ENCODE measurements around the gene CDK14.

Gene CDK14

GRCh38 chr7:91043924-91044645 lies 448.0 kb downstream of the CDK14 start:
- no peak for DNase-seq (ENCODE audit: low spot score)
- no peak for FAIRE-seq

DNA sequence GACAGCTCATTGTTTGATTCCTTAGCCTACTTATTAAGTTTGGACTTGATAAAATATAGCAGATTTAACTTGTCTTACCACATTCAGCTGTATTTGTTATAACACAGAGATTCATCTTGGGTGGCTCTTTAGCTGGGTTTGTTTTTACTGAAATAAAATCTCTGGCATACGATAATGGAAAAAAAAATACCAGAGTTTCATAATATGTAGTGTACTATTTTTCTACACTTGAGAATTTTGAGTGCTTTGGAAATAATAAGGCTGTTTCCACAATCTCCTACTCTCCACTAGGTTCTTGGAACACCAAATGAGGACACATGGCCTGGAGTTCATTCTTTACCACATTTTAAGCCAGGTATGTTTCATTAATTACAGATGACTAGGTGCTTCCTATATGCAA lies 449.5 kb downstream of the CDK14 start:
- no peak for DNase-seq (ENCODE audit: low spot score)
- FAIRE-seq = no peak

DNA sequence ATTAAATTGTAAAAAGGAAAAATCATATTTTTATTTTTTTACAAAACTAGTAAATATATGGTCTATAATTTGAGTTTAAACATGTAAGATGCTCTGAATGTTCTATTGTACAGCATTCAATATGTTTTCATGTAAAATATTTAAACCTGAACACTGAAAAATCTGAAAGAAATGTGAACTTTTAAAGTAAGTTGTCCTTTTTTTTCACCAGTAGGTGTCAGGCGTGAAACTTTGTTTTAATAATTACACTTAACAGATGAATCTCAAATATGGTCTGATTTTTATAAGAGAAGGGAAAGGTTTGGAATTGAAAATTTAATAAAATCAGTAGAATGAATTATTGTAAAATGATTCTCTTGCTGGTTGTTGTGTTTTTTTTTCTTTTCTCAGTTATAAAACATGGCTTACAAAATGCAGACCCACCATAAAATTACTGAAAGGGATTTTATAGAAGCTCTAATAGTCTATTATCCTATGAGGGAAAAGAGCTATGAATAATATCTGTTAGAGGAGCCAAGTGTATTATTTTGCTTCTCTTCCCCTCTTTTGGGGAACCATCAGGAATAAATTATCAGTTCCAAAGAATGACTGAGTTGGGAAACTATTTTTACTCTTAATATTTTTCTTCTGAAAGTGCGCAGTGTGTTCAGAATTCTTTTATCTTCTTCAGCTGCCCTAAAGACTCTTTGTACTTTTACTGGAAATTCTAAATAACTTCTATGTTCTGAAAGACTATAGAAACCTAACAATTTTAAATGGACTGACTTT lies 450.4 kb downstream of the CDK14 start:
- FAIRE-seq (no peak), DNase-seq (ENCODE audit: low spot score) (no peak)

DNA sequence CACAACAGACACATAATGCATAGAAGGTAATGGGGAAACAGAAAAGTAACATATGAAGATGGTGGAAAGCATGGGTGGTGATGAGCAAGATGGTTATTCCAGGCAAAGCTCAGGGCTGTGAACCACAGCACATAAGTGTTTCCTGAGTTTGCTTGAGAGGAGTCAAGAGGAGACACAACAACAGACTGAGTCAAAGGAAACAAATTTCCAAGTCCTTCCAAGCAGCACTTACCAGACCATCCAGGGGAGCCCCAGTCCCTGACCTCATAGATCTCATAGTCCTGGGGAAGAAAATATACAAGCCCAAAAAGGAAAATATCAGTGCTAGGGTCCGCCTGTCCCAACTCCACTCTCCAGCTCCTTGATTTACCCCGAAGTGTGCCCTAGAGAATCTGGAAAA lies 451.5 kb downstream of the CDK14 start:
- DNase-seq (ENCODE audit: low spot score) = no peak
- peak; percentile 70 for FAIRE-seq

- FAIRE-seq (no peak), DNase-seq (ENCODE audit: low spot score) (no peak)
These were observed 454.6 kb downstream of the CDK14 start for GRCh38 chr7:91050677-91051076.

GRCh38 chr7:91051966-91052365 lies 455.8 kb downstream of the CDK14 start:
- DNase-seq (ENCODE audit: low spot score) (no peak), FAIRE-seq (no peak)

- no peak for FAIRE-seq
- DNase-seq (ENCODE audit: low spot score) = no peak
These were observed 458.3 kb downstream of the CDK14 start for GRCh38 chr7:91054374-91054773.

DNA sequence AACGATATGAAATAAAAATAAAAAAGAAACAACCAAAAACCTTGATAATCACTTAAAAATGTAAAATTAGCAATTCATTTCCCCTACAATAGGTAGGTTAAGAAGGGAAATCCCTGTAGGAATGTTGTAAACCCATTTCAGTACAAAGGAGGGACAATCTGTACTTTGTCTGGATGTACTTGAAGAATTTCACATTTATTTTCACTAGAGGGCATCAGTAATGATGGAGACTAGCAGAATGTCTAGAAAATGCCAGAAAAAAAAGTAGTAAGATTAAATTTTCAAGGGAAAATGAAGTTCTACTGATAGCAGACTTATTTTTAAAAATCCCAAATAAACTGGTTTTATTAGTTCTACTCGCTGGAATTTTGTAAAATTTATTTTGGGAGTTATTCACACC lies 459.1 kb downstream of the CDK14 start:
- FAIRE-seq (no peak), DNase-seq (ENCODE audit: low spot score) (no peak)

GRCh38 chr7:91062713-91063112 lies 466.6 kb downstream of the CDK14 start:
- DNase-seq (ENCODE audit: low spot score) (no peak), FAIRE-seq (no peak)

GRCh38 chr7:91064052-91064451 lies 467.9 kb downstream of the CDK14 start:
- FAIRE-seq (peak; percentile 20), DNase-seq (ENCODE audit: low spot score) (no peak)

GRCh38 chr7:91064938-91065337 lies 468.8 kb downstream of the CDK14 start:
- no peak for DNase-seq (ENCODE audit: low spot score)
- no peak for FAIRE-seq

DNA sequence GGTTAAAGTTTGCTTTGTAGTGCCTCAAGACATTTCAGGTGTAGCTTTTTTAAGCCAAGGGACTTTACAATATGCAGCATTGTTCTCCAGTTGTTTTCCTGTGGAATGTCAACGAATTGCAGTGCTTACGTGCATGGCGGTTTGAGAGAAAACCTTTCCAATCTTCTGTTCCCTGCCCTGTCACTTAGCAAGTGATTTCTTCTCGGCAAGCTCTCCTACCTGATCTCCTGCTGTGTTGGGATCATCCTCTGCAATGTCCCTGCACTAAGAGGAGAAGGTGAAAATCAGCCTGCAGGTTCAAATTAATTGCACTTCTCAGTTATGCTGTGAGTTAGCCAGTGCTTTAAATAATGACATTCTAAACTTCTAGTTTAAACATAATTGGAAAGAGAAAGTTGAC lies 470.5 kb downstream of the CDK14 start:
- DNase-seq (ENCODE audit: low spot score) (no peak), FAIRE-seq (no peak)

DNA sequence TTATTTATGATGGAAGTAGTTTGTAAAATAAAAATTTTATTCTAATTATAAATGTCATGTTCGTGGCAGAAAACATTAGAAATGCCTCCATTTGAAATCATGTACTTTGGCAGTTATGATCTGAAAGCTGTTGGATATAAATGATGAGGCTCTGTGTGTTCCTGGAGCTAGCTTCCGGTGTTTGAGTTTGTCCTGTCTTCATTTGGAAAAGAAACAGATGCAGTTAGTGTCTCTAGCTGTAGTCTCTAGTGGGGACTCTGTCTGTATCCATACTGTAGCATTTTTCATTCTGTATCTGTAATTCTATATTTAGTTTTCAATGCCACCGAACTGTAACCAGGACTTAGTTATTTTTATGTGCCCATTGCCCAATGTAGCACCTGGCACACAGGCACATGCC lies 471.1 kb downstream of the CDK14 start:
- FAIRE-seq = no peak
- no peak for DNase-seq (ENCODE audit: low spot score)

- FAIRE-seq (no peak), DNase-seq (ENCODE audit: low spot score) (peak; percentile 23)
These were observed 472.1 kb downstream of the CDK14 start for GRCh38 chr7:91068136-91068795.

DNA sequence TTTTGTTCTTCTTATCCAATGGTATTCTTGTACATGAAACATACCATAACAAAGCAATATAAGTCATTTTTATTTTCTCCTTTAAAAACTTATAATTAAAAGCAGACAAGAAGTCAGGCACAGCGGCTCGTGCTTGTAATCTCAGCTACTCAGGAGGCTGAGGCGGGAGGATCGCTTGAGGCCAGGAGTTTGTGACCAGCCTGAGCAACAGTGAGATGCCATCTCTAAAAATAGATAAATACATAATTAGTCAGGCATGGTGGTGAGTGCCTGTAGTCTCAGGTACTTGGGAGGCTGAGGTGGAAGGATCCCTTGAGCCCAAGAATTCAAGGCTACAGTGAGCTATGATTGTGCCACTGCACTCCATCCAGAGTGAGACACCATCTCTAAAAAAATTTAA lies 473.0 kb downstream of the CDK14 start:
- DNase-seq (ENCODE audit: low spot score) (no peak), FAIRE-seq (no peak)

DNA sequence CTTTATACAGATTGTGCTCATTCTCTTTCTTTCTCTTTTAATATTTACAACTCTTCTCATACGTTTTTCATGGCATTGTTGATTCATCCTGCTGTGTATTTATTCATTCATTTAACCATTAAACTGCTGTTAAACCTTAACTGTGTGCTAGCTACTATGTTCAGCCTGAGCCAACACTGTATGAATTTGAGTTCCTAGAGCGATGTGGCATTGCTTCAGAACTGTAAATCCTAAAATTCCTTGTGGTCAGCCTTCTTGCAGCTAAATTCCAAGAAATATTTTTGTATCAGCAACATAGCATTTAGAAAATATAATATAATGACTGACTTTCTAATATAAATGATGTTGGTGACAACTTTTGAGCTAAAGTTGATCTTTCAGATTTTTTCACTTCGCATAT lies 483.4 kb downstream of the CDK14 start:
- no peak for FAIRE-seq
- no peak for DNase-seq (ENCODE audit: low spot score)

DNA sequence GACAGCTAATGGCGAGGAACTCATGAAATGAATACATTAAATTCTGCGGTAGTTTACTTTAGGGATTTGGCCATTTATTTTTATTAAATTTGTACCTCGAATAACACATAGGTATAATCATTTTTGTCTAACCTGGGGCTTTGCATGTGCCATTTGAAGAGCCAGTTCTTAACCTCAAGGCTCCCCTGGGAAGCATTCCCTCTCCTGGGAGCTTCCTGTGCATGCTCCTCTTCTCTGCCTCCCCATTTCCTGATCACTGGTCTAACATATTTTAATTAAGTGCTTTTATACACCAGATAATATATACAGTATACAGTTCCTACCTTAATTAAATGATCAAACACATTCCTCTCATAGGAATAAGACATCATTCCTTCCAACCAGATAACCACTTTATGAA lies 484.2 kb downstream of the CDK14 start:
- DNase-seq (ENCODE audit: low spot score) (no peak), FAIRE-seq (no peak)

DNA sequence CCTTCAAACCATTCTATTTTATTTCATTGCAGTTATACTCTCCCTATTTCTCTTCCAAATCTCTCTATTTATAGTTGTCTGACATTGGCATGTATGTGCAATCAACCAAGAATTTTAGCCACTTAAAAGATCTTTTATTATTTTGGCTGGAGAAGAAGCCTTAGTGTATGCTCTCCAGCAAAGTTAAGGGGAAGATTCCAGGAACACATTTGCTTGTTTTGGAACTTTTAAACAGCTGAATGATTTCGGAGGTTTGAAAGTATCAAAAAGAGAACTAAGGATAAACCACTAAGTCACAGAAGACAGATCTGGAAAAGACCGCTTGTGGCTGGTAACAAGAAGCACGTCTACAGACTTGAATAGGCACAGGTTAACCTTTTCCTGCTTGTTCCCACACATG lies 485.9 kb downstream of the CDK14 start:
- DNase-seq (ENCODE audit: low spot score) (no peak), FAIRE-seq (no peak)

DNA sequence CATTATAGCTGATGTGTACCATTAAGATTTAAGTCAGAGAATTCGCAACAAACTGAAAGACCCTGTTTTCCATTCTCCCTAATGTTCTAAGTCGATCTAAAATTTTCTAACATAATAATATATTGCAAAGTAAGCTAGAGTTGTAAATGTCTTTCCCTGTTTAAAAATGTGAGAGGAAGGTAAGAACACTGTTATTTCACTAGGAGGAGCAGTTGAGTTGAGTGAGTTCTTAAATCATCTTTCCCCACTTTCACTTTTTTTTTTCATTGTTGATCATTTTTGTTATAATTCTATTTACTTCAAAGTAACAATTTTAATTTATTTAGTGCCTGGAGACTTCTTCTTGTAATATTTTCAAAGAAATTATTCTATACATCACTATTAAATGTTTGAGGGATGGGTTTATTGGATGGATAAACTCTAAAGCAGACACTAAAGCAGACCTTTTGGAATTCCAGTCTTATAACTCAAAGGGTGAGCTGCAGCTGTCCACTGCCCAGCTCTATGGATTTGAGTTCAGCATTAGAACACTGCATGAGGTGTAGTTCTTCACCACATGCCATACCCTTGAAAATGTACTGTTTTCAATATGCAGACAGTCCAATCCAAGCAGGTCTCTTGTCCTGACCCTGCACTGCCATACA lies 486.9 kb downstream of the CDK14 start:
- DNase-seq (ENCODE audit: low spot score) (no peak), FAIRE-seq (no peak)

GRCh38 chr7:91083855-91084644 lies 487.9 kb downstream of the CDK14 start:
- DNase-seq (ENCODE audit: low spot score) (no peak), FAIRE-seq (no peak)

DNA sequence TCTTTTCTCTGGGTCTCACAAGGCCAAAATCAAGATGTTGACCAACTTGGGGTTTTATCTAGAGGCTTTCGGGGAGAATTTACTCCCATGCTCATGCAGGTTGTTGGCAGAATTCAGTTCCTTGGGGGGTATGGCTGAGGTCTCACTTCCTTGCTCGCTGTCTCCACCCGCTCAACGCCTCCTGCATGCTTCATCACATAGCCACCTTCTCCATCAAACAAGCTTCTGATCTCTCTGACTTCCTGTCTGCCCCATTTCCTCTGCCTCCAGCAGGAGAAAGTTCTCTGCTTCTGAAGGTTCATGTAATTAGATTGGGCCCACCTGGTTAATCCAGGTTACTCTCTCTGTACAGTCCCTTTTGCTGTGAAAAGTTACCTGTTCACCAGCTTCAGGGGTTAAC lies 489.1 kb downstream of the CDK14 start:
- no peak for FAIRE-seq
- no peak for DNase-seq (ENCODE audit: low spot score)

Data from urothelium cell line (cell line).